Right atrium auricular region (tissue), 2 donors: ENCODE data around the gene SREBF2. TPM values are rescaled to one million over a fixed set of nuclear protein-coding genes. Genes with fewer than 3 reads are reported as not detected.

Source experiments
- DNase-seq: peaks from one replicate; pipeline ENCODE4 v3.0.0-alpha.2; 2019; ENCODE audit warnings: low spot score
- H3K27ac ChIP-seq, 2 donors: fragments of 200-600 bp; sonication (generic); 1 replicate in 1 of 2; 2 replicates in 1 of 2; pipeline ENCODE4 v1.5.1; 2016 to 2019
- H3K27me3 ChIP-seq, 2 donors: fragments of 200-600 bp; sonication (generic); one replicate each; pipeline versions ENCODE4 v1.5.1 to v1.6.0; 2017 to 2019
- H3K36me3 ChIP-seq: fragments of 200-600 bp; sonication (generic); one replicate; pipeline ENCODE4 v1.5.1; 2016
- H3K4me1 ChIP-seq, 2 donors: fragments of 200-600 bp; sonication (generic); one replicate each; pipeline versions ENCODE4 v1.5.1 to v1.6.0; 2017 to 2019
- H3K4me3 ChIP-seq, 2 donors: fragments of 200-600 bp; sonication (generic); 1 replicate in 1 of 2; 2 replicates in 1 of 2; pipeline ENCODE4 v1.5.1; 2017 to 2019; ENCODE audit warnings: mild to moderate bottlenecking in 1 of 2, moderate library complexity in 1 of 2
- H3K9me3 ChIP-seq, 2 donors: fragments of 200-600 bp; sonication (generic); one replicate each; pipeline ENCODE4 v1.5.1; 2019
- total RNA-seq, 2 donors: library from RNA; depleted of rRNA; stranded (reverse); fragments of >200 nt; gene quantifications; one replicate each; pipeline ENCODE4 v1.1.0, GENCODE V29; 2016
- TF ChIP-seq, protein P1 (sequence below), 2 donors: fragments of 200-600 bp; sonication (generic); IDR thresholded peaks; one replicate each; pipeline ENCODE4 v1.5.1; 2019; ENCODE audit warnings: antibody characterized with exemption in 2 of 2

SREBF2 gene
- total RNA-seq: 10 to 100 TPM; 45.6 to 61.4 TPM

DNA sequence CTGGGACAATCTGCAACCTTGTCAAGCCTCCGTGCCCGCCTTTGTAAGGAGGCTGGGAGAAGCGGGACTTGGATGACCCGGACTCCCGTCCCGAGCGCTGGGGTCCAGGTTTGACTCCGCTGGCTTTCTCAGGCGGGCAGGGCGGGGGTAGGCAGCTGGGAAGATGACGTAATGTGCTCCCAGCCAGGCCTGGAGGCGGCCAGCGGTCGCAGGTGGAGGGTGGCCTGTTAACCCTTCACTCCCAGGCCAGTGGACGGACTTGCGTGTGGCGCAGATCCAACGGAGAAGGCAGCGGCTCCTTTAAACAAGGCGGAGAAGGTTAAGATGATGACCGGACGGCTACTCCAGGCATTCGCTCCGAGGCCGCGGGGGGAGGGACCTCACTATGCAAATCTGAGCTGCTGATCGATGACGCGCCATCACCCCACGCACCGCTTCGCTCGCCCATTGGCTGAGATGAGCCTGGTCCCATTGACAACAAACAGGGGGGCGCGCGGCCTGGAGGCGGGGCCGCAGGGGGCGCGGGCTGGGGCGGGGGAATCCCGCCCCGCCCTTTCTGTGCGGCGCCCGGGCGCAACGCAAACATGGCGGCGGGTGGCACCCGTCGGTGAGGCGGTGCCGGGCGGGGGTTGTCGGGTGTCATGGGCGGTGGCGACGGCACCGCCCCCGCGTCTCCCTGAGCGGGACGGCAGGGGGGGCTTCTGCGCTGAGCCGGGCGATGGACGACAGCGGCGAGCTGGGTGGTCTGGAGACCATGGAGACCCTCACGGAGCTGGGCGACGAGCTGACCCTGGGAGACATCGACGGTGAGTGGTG is at the start of gene SREBF2:
SREBF2 (plus strand) TSS at position 553 of the 816 bp plus-strand sequence; CDS start at position 719, 166 bp downstream.
- H3K4me3 ChIP-seq: peak within 1 kb of the TSS; percentile 80 to 97
- no peaks in the 10 kb centered on the region for H3K36me3 ChIP-seq
- peak; percentile 100 for DNase-seq
- H3K27ac ChIP-seq: peak within 1 kb of the TSS; percentile 90 to 99
- H3K9me3 ChIP-seq: no peaks in the 10 kb centered on the region
- TF ChIP-seq, protein P1, sequence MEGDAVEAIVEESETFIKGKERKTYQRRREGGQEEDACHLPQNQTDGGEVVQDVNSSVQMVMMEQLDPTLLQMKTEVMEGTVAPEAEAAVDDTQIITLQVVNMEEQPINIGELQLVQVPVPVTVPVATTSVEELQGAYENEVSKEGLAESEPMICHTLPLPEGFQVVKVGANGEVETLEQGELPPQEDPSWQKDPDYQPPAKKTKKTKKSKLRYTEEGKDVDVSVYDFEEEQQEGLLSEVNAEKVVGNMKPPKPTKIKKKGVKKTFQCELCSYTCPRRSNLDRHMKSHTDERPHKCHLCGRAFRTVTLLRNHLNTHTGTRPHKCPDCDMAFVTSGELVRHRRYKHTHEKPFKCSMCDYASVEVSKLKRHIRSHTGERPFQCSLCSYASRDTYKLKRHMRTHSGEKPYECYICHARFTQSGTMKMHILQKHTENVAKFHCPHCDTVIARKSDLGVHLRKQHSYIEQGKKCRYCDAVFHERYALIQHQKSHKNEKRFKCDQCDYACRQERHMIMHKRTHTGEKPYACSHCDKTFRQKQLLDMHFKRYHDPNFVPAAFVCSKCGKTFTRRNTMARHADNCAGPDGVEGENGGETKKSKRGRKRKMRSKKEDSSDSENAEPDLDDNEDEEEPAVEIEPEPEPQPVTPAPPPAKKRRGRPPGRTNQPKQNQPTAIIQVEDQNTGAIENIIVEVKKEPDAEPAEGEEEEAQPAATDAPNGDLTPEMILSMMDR (IDR thresholded peaks at IDR 0.05): no peak
- no peaks in the 10 kb centered on the region for H3K27me3 ChIP-seq
- peaks cover 0 to 24% of the 10 kb centered on the region in 2 donors for H3K4me1 ChIP-seq

DNA sequence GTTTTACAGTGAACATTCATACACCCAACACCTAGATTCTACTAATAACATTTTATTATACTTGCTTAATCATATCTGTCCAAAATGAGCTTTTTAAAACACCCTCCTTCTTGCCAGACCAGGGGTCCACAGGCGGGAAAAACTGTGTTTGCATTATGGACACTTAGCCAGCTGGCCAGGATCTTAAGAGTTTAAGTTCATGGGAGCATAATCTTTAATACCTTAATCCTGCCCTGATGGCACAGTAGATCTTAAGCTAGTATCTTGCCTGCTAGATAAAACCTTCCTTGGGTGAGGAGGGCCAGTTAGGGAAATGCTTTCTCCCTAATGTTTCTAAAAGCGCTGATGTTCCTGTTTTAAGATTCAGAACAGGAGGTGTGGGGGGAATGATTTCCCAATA is 45.6 kb upstream of the SREBF2 start:
- DNase-seq: no peak
- TF ChIP-seq, protein P1 (IDR thresholded peaks at IDR 0.05): no peak

DNA sequence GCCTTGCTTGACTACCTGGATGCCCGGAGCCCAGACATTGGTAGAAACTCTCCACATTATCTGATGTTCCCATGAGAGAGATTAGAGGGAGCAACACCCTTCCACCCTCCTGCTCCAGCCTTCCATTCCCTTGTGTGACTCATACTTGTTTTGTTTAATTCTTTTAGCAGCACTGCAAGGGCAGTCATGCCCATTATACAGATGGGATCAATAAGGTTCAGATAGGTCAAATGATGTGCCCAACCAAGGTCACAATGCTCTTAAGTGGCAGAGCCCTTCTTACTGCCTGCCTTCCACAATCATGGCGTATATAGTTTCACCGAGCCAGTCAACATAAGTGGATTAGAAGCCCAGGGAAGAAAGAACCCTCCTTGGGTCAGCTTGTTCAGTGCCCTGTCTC is 39.0 kb upstream of the SREBF2 start:
- DNase-seq: no peak
- Histone ChIP-seq H3K27me3 (no peaks in the 10 kb centered on the region), H3K9me3 (no peaks in the 10 kb centered on the region), H3K27ac (no peak overlapping the region), H3K4me3 (no peak overlapping the region), H3K4me1 (no peaks in the 10 kb centered on the region), H3K36me3 (no peaks in the 10 kb centered on the region)
- TF ChIP-seq, protein P1 (IDR thresholded peaks at IDR 0.05): no peak

More for the DNA sequence above, 45.6 kb upstream of the SREBF2 start:
- no peak overlapping the region for H3K27ac ChIP-seq
- no peaks in the 10 kb centered on the region for H3K36me3 ChIP-seq
- H3K9me3 ChIP-seq: no peaks in the 10 kb centered on the region
- H3K27me3 ChIP-seq: no peaks in the 10 kb centered on the region
- no peaks in the 10 kb centered on the region for H3K4me1 ChIP-seq
- no peak overlapping the region for H3K4me3 ChIP-seq

DNA sequence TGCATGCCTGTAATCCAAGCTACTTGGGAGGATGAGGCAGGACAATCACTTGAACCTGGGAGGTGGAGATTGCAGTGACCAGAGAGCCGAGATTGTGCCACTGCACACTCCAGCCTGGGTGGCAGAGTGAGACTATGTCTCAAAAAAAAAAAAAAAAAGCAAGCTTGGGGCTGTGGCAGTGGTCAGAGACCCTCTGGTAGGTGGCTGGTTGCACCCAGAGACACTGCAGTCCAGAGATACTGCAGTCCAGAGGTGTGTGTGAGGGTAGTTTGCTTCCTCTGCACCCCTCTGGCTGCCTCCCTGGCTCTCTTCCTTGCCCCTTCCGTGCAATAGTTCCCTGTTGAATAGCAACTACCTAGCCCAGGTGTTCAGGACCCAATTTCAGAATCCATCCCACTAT is 34.2 kb upstream of the SREBF2 start:
- H3K9me3 ChIP-seq: no peaks in the 10 kb centered on the region
- no peak overlapping the region for H3K4me3 ChIP-seq
- peaks cover 0 to 24% of the 10 kb centered on the region in 2 donors for H3K4me1 ChIP-seq
- H3K36me3 ChIP-seq: no peaks in the 10 kb centered on the region
- H3K27ac ChIP-seq: no peak overlapping the region
- TF ChIP-seq, protein P1 (IDR thresholded peaks at IDR 0.05): no peak
- no peaks in the 10 kb centered on the region for H3K27me3 ChIP-seq
- DNase-seq: no peak

DNA sequence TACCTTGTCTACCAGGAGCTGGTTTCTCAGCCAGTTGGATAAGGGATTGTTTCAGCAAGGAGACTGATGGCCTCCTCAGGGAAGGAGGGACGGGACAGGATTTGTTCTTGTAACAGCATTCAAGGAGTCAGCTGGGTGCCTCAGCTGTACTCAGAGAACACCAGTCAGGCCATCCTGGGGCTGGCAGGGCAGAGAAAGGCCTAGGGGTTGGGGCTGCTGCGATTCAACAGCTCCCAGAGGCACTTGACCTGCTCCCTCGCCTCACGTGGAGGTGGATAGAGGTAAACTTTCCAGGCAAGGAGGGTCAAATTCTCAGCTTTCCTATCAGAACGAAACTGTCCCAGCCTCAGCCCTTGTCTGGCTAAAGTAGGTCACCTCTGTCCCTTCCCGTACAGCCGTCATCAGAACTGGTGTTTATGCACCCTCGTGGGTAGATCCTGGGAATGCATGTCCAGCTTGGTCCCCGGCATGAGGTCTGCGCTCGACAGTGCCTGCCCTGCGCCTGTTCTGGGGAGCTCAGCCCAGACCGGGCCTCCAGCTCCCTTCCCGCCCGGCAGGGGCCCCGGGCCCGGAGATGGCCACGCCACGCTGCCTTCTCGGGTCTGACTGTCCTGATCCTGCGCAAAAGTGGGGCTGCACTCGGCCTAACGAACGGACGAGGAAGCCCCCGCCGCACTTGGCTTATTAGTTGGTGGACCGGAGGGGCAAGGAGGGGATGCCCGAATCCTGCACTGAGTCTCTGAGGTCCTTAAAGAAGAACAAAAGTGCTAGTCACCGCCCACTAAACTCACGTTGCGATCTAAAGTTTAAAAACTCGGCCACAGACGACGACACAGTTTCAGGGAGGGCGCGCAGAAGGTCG is 33.2 kb upstream of the SREBF2 start:
- Histone ChIP-seq H3K27me3 (no peaks in the 10 kb centered on the region), H3K9me3 (no peaks in the 10 kb centered on the region), H3K27ac (peak overlapping the region; percentile 90), H3K36me3 (no peaks in the 10 kb centered on the region), H3K4me1 (peaks cover 0 to 24% of the 10 kb centered on the region in 2 donors), H3K4me3 (peak overlapping the region; percentile 72 to 92)
- TF ChIP-seq, protein P1 (IDR thresholded peaks at IDR 0.05): no peak
- DNase-seq: peak; percentile 61
